ENCODE results near the gene CDH2.

Gene CDH2

DNA sequence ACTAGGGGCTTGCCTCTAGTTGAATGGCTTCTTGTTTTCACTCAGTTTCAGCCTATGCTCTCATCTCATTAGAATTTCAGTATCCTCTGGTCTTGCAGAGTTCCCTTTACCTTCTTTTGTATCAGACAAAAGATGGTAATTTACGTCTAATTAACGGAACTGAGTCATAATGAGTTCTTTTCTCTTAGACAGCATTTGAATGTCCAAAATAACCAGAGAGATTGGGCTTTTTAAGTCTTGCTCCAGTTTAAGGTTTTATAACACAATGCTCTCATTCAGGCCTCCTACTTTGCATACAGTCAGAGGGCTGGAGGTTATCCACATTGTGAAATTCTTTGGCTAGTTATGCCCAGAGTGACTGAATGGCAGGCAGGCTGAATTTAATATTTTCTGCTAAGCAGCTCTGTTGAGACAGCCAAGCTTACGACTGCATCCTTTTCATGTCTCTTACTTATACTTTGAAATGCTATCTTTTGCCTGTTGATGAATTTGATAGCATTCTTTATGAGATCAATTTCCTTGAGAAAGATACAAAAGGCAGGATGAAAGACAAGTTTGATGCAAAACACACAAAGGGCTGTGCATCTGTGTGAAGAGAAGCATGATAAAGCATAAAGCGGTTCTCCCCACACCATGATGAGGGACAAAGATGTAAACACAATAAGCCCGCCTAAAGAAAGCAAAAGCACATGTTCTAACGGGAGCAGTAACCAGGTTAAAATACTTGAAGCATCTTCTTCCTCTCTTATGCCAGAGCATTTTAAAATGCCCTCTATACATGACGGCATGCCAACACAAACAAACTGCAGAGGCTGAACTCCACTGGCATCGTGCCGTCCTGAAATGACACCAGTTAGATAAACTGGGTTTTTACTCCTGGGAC, 90.0 kb downstream of the CDH2 start:
- DNase-seq (ENCODE audit: low spot score), result peak; percentile 15

DNA sequence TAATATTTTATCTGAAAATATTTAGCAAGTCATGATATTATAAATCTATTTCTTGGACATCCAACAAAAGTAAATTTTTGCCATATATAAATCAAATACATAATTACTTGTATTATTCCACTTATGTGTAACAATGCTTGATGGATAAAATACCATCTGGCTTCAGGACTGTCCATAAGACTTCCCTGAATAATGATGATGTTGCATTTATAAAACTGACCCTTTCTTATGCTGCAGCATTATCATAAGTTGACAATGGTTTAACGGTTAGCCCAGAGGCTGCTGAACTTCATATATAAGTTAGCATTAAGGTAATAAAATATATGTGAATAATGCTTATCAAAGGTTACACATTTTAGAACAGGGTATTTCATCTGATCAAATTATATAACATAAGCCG, 95.4 kb downstream of the CDH2 start:
- no peak for DNase-seq (ENCODE audit: low spot score)

DNA sequence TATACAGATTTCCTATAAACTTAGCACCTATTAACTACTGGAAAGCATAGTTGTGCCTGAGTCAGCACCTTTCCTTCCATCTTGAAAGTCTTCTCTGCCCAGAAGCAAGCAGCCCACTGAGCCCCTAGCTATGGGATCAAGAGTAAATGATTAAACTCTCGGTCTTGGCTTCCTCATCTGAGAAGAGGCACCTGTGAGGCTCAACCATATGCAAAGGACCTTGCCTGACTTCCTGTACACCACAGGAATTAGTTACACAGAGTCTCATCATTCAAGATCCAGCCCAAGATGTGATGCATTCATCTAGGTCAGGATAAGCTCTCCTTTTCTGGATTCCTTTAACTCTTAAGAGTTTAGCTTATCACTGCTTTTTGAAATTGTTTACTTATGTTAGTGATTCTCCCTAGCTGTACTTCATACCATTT, 96.0 kb downstream of the CDH2 start:
- DNase-seq (ENCODE audit: low spot score), result no peak

DNA sequence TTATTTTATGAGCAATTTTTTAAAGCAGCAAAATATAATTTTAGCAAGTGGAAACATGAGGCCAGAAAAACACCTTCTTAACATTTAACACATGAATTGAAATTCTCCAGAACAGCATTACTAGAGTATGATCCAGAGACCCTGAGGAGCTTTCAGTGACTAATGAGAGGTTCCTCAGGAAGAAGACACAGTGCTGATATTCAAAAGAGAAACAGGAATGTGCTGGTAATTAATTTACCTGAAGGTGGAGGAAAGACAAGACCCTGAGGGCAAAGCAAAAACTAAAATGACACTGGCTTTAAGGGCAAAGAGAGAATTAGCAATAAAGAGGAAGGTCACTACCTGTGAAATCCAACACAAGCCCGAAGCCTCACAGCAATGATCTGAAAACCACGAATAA, 97.0 kb downstream of the CDH2 start:
- no peak for DNase-seq (ENCODE audit: low spot score)

DNA sequence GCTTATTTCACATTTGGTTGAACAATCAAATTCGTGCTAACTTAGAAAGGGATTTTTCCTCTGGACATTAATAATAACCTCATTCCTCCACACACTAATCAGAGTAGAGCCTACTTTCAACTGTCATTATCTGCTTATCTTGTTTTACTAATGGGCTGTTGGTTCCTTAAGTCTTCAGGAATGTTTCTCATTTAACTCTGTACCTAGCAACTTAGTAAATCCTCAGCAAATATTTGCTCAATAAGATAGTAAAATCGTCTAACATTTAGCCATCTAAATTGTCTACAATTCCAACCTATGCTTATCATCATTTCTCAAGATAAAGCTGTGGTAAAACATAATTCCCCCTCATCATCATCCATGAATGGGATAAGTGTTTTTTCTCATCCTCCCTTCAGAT, 98.1 kb downstream of the CDH2 start:
- no peak for DNase-seq (ENCODE audit: low spot score)

DNA sequence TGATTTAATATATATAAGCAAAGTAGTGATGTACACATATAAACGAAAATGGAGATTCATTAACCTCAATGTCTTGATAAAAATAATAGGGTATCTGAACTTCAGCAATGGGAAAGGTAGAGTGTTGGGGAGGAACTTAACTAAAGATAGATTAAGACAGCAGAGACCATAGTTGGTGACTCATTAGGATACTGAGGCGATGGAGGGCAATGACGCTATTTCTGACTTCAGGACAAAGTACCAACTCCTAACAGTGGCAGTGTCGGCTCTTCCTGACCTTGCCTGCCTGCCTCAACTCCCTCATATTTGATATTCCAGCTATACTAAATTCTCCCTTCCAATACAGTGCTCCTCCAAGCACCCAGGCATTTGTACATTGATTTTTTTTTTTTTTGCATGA, 98.6 kb downstream of the CDH2 start:
- DNase-seq (ENCODE audit: low spot score), result no peak

DNA sequence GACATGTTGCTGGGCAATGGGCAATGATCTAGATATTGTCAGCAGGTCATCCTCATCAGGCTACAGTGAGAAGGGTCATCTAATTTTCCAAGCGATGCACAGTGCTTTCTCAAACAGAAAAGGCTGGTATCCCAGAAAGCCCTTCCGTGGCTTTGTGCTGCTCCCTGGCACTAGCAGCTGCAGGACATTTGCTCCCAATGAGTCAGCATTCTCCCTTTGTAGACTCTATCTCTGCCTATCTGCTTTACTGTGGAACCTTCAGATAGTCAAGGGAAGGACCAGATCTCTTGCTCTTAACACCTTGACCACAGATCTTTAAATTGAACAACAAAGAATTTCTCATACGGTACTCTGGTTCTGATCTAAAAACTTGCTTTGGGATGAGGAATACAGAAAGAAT, 101.4 kb downstream of the CDH2 start:
- DNase-seq (ENCODE audit: low spot score), result no peak

DNA sequence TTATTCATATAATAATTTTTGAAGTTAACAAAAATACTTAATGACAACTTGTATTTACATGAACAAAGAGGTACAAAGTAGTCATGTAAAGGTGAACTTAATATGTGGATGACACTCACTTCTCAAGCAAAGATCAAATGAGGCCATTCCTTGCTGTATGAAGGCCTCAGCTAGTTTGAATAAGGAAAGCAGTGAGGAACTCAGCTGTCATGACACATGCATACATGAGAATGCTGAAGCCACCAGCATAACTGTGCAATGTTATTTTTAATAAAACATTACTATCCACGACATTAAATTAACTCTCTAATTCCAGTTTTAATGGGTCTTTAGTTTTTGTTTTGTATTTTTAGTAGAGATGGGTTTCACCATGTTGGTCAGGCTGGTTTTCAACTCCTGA, 102.9 kb downstream of the CDH2 start:
- no peak for DNase-seq (ENCODE audit: low spot score)

DNA sequence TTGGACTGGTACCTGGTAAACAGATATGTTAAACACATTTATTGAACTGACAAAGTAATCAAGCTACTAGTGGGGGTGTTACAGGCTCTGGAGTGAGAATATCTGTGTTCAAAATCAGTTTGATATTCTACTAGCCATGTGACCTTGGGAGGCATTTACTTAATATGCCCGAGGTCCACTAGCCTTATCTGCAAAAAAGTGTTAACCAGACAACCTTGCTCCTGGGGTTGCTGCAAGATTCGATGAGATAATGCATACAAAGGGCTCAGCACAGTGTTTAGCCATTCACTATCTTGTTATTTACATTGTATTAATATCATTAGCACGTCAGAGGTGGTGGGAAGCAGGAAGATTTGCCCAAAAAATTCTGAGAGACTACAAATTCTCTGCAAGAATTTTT, 103.3 kb downstream of the CDH2 start:
- DNase-seq (ENCODE audit: low spot score), result no peak

DNA sequence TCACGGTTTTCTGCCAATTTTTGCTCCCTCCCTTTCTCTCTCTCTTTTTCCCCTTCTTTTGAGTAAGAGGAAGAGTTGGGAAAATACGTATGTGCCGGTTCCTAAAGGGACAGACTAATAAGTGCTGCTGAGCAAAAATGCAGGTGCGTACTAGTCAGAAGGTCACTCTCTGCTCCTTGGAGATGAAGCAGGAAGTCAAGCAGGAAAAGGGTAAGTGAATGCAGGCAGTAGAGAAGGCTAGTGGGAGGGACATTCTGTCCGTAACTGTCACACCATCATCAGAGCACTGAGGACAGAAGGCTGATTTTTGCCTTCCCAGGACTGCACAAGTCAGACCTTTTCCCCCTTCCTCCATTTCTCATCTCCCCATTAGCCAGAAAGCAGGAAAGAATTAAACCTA, 105.7 kb downstream of the CDH2 start:
- DNase-seq (ENCODE audit: low spot score), result no peak

DNA sequence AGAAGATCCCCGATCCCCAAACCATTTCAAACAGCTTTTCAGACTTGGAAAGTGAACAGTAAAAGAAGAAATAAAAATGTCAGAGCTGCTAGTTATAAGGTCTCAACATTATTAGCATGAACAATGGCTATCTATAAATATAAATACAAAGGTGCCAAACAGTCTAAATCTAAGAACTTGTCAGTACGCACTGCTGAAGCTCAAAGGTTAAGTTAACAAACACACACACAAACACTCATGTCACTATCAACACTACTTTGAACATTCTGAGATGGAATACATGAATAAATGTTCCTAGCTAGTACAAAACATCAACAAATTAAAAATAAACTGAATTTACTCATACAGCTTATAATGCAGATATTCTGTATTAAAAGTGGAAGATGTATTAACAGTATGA, 108.7 kb downstream of the CDH2 start:
- DNase-seq (ENCODE audit: low spot score), result no peak

DNA sequence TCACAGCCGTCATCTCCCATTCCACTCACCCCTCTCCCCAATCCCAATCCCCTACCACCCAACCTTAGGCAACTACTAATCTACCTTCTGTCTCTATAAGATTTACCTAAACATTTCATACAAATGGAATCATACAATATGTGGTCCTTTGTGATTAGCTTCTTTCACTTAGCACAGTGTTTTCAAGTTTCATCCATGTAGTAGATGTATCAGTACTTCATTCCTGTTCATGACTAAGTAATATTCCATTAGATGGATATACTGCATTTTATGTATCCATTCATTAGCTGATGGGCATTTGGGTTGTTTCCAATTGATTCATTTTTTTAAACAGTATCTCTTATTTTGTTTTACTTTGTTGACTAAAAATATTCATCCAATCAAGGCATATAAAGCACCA, 109.6 kb downstream of the CDH2 start:
- DNase-seq (ENCODE audit: low spot score), result no peak

DNA sequence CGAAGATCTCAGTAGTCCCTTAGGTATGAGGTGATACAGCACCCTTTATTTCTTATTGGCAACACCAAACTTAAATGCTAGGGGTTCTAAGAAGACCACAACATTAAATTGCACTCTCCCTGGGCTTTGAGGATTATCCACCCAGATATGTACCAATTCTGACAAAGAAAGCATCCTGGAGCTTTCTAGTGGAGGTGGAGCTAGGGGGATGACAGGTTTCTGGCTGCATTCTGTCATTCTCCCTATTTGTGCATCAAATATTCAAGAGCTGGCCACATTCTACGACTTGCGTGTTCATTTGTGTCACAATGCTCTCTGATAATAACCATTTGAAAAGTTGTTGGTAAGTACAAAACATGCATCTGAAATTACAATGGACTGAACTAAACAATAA, 111.1 kb downstream of the CDH2 start:
- DNase-seq (ENCODE audit: low spot score), result no peak

DNA sequence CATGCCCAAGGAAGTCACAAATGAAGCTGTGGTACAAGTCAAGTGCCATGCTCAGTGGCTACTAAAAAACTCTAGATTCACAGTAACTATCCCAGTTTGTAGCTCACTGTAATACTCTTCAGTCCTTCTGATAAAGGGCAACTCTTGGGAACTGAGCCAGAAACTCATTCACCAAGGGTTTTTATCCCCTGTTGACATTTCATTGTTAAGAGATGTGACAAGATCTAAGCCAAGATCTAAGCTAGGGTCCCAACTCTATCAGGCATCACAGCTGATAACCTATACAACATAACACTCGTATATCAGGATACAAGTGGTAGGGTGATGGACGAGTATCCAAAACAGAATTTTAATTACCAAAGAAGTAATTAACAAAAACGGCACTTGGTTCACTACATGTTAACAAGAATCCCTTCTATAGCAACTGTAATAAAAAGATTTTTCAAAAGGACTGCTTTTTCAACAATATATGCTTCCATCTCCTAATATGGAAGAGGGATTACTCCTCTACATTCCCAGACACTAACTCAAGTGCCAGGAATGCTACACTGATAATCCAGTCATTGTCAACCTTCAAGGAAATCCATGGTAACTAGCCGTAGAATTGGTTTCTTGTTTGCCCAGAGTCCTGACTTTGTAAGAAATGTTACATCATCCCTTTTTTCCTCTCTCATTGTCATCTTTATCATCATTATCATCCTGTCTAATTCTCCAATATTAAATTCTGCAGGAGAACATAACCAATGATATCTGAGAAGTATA, 111.7 kb downstream of the CDH2 start:
- peak; percentile 35 for DNase-seq (ENCODE audit: low spot score)

DNA sequence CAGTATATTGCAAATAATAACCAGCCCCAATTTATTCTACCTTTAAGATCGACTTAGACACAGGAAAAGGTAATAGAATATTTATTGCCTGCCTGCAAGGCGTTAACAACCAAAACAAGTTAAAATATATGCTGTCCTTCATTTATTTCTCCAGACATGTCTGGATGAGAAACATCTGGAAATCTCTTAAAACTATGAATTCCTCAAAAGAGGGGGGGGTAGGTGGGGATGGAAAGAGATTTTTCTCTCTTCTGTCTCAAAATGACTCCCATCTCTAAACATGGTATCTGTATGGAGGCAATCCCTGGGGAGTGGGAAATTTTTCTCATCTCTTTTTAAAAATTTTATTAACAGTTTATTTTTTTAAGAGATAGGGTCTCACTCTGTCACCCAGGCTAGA, 113.0 kb downstream of the CDH2 start:
- DNase-seq (ENCODE audit: low spot score), result no peak

DNA sequence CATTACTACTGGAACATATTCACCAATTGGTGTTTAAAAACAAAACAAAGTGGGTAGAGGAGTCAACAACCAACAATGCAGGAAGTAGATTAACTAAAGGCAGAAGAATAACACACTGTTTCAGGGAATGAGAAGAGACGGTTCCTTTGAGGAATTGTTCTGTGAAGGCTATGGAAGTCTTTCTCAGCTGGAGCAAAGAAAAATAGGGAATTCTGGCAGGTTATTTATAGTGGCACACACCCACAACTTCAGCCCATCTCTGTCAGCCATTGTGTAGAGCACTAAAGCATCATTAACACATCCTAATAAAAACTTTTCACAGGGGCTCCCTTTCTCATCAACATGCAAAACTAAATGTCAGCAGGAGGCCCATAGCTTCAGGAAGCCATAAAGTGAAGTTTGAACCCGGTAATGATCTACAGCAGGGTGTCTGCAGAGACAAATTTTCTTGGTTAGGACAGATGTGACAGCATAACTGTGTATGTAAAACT, 113.6 kb downstream of the CDH2 start:
- no peak for DNase-seq (ENCODE audit: low spot score)

DNA sequence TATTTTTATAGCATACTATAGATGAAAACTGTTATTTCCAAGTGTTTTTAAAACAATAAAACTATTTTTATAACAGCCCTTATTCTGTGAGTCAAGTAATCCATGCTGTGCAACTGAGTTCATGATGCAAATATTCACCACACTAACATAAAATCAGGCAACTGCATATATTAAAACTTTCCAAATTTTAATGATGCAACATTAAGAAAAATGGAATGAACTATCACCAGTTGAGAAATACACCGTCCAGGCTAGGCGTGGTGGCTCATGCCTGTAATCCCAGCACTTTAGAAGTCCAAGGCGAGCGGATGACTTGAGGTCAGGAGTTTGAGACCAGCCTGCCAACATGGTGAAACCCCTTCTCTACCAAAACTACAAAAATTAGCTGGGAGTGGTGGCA, 114.5 kb downstream of the CDH2 start:
- no peak for DNase-seq (ENCODE audit: low spot score)

DNA sequence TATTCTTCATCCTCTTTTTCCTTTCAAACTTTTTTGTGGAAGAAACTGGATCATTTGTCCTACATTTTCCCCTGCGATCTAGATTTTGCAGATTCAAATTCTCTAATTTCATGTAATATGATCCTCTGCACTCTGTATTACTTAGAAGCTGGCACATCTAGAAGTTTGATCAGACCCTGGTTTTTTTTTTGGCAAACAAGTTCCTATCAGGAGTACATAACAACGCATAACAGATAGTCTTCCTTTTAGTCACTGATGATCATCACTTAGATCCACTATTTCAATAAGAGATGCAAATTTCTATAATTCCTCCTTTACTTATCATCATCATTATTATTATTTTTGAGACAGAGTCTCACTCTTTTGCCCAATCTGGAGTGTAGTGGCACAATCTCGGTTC, 117.1 kb downstream of the CDH2 start:
- no peak for DNase-seq (ENCODE audit: low spot score)

DNA sequence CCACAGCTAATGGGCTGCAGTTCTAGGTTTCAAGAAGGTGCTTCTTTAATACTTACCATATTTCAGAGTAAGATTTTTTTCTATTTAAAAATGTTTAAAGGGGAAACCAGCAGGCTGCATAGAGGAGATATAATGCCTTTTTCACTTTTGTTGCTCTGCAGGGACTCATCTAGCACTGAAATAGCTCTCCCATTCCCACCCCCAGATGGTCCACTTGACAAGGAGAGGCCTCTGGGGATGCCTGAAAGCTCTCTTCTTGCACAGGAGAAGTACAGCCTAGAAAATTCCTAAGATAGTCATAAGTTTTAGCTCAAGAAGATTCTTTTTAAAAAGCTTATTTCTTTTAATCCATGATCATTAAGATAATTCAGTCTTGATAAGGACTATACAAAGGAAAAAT, 126.4 kb downstream of the CDH2 start:
- no peak for DNase-seq (ENCODE audit: low spot score)

DNA sequence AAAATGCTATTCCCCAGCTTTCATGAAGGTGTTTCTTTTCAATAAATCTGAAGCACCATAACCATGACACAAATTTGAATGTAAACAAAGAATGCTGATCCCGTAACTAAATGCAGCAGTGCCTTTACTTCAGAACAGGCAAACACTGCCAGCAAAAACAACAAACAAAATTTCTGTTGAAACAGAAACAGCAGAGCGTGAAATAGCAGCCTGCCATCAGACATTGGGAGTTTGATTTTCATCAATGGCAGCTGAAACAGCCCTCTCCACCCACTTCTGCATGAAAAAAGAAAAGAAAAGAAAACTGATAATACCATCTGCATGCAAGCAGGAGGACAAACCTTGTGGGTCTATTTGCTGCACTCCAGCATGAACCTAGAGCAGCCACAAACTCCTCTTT, 128.3 kb downstream of the CDH2 start:
- no peak for DNase-seq (ENCODE audit: low spot score)

DNA sequence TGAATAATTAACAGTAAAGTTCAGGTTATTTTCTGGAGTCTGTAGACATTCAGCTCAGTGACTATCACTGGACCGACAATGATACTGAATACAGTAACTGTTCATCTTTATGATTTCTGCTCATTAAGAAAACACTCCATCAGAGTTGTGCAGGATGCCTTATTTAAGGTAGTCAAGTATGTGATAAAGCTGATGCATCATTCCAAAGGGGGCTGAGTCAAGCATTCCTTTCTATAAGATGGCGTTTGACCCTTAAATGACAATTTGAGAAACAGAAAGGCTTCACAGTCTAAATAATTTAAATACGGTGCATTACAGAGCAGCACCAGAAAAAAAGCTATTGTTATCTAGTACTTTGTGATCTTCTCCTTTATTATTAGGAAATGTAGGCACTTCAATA, 131.1 kb downstream of the CDH2 start:
- DNase-seq (ENCODE audit: low spot score), result no peak

DNA sequence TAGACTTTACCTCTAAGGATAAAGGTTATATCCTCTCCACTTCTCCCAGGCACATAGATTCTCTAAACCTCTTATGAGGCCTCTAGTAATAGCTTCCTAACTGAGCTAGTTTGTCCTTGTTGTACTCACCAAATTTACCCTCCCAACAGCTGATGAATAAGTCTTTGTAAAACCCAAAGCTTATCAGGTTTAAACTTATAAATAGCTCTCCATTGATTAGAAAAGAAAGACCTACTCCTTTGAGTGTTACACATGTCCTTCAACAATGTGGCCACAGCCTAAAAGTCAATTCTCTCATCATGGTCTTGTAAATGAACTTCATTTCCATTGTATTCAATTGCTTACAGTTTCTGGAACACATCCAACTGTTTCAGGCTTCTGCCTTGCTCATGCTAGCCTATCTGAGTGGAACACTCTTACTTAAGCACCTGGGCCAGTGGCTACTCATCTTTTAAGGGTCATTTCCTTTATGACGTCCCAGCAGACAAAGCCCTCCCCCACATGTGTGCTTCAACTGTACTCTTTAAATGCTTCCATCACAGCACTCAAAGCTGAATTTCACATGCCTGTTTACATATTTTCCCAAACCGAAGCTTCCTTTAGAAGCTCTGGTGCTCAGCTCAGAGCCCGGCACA, 131.6 kb downstream of the CDH2 start:
- DNase-seq (ENCODE audit: low spot score), result no peak

DNA sequence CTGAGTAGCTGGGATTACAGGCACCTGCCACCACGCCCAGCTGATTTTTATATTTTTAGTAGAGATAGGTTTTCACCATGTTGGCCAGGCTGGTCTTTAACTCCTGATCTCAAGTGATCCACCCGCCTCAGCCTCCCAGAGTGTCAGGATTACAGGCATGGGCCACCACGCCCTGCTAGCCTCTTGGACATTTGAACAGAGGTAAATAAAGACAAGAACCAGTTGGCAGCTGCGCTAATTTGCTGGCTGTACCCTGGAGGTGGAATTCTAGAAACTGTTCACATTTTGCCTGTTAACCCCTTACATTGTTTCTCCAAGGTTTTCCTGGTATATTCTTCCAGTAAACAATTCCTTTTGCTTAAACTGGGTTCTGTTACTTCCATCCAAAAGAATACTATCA, 132.9 kb downstream of the CDH2 start:
- DNase-seq (ENCODE audit: low spot score), result no peak

All from AG08396 (cell line).